Measurements from ENCODE around the gene RPL15. TPM values are rescaled to one million over a fixed set of nuclear protein-coding genes. Genes with fewer than 3 reads are reported as not detected.
"Not testable (repeated sequence)": the region's sequence is repeated elsewhere in the genome, so short reads cannot be mapped to it uniquely, and the experiment has no call there.

Gene RPL15
- total RNA-seq, 6 donors from 2014 or later: 326 to 1,968 (median 1,284) TPM

- no peak for TF ChIP-seq POLR2AphosphoS5 (IDR thresholded peaks at IDR 0.05)
- Histone ChIP-seq H3K27me3 (no peaks in the 10 kb centered on the region), H3K9me3 (no peaks in the 10 kb centered on the region), H3K27ac (no peak overlapping the region), H3K4me3 (no peak overlapping the region), H3K36me3 (peaks cover 5 to 34% (median 16%) of the 10 kb centered on the region in 4 donors), H3K4me1 (no peaks in the 10 kb centered on the region)
- WGBS, 2 donors: 81 to 82% methylated on average over 6 of the region's 6 CpGs
- DNase-seq (no peak), ATAC-seq (ENCODE audit: low FRiP score in 2 of 2) (no peak)
Measured at GRCh38 chr3:23900744-23901143, 16.2 kb upstream of the RPL15 start.

GRCh38 chr3:23904545-23904944, 12.4 kb upstream of the RPL15 start:
- peaks cover 0 to 28% (median 15%) of the 10 kb centered on the region in 4 donors for H3K36me3 ChIP-seq
- TF ChIP-seq POLR2AphosphoS5 (IDR thresholded peaks at IDR 0.05) (no peak), EP300 (IDR thresholded peaks at IDR 0.05) (no peak), POLR2A (IDR thresholded peaks at IDR 0.05) (no peak)
- TF ChIP-seq, protein P1, sequence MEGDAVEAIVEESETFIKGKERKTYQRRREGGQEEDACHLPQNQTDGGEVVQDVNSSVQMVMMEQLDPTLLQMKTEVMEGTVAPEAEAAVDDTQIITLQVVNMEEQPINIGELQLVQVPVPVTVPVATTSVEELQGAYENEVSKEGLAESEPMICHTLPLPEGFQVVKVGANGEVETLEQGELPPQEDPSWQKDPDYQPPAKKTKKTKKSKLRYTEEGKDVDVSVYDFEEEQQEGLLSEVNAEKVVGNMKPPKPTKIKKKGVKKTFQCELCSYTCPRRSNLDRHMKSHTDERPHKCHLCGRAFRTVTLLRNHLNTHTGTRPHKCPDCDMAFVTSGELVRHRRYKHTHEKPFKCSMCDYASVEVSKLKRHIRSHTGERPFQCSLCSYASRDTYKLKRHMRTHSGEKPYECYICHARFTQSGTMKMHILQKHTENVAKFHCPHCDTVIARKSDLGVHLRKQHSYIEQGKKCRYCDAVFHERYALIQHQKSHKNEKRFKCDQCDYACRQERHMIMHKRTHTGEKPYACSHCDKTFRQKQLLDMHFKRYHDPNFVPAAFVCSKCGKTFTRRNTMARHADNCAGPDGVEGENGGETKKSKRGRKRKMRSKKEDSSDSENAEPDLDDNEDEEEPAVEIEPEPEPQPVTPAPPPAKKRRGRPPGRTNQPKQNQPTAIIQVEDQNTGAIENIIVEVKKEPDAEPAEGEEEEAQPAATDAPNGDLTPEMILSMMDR (IDR thresholded peaks at IDR 0.05): no peak
- DNase-seq (no peak), ATAC-seq (ENCODE audit: low FRiP score in 2 of 2) (no peak)
- H3K9me3 ChIP-seq: no peaks in the 10 kb centered on the region
- no peak overlapping the region for H3K27ac ChIP-seq
- H3K27me3 ChIP-seq: no peaks in the 10 kb centered on the region
- H3K4me1 ChIP-seq: no peaks in the 10 kb centered on the region
- no peak overlapping the region for H3K4me3 ChIP-seq

- Histone ChIP-seq H3K27ac (no peak overlapping the region), H3K36me3 (peaks cover 0 to 20% (median 6%) of the 10 kb centered on the region in 4 donors), H3K9me3 (no peaks in the 10 kb centered on the region), H3K4me1 (peaks cover 0 to under 1% (median 0%) of the 10 kb centered on the region in 4 donors), H3K27me3 (no peaks in the 10 kb centered on the region), H3K4me3 (no peak overlapping the region)
- ATAC-seq (ENCODE audit: low FRiP score in 2 of 2) (no peak), DNase-seq (no peak)
- 92 to 95% methylated on average over 7 of the region's 7 CpGs for WGBS, 2 donors
- TF ChIP-seq POLR2A (IDR thresholded peaks at IDR 0.05) (no peak), POLR2AphosphoS5 (IDR thresholded peaks at IDR 0.05) (no peak), EP300 (IDR thresholded peaks at IDR 0.05) (no peak)
- TF ChIP-seq, protein P1 (IDR thresholded peaks at IDR 0.05): no peak
Measured at GRCh38 chr3:23909341-23909740, 7.6 kb upstream of the RPL15 start.

- Histone ChIP-seq H3K4me3 (no peak overlapping the region), H3K36me3 (peaks cover 0 to 20% (median 6%) of the 10 kb centered on the region in 4 donors), H3K4me1 (peaks cover 0 to 20% (median 12%) of the 10 kb centered on the region in 4 donors), H3K9me3 (no peaks in the 10 kb centered on the region), H3K27ac (no peak overlapping the region), H3K27me3 (no peaks in the 10 kb centered on the region)
- no peak for ATAC-seq (ENCODE audit: low FRiP score in 2 of 2)
- TF ChIP-seq POLR2A (IDR thresholded peaks at IDR 0.05) (no peak), POLR2AphosphoS5 (IDR thresholded peaks at IDR 0.05) (no peak), EP300 (IDR thresholded peaks at IDR 0.05) (no peak)
- TF ChIP-seq, protein P1 (IDR thresholded peaks at IDR 0.05): no peak
- 94 to 96% methylated on average over 2 of the region's 2 CpGs for WGBS, 2 donors
- no peak for DNase-seq
Measured at GRCh38 chr3:23911397-23911796, 5.5 kb upstream of the RPL15 start.

DNA sequence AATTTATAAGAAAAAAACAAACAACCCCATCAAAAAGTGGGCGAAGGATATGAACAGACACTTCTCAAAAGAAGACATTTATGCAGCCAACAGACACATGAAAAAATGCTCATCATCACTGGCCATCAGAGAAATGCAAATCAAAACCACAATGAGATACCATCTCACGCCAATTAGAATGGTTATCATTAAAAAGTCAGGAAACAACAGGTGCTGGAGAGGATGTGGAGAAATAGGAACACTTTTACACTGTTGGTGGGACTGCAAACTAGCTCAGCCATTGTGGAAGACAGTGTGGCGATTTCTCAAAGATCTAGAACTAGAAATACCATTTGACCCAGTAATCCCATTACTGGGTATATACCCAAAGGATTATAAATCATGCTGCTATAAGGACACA, 4.6 kb upstream of the RPL15 start:
- not testable (repeated sequence) for H3K4me3 ChIP-seq; DNase-seq; H3K9me3 ChIP-seq; ATAC-seq (ENCODE audit: low FRiP score in 2 of 2); H3K27me3 ChIP-seq; H3K27ac ChIP-seq
- H3K36me3 ChIP-seq: peaks cover 0 to 15% (median 6%) of the 10 kb centered on the region in 4 donors
- WGBS, 2 donors: 93 to 94% methylated on average over 3 of the region's 3 CpGs
- H3K4me1 ChIP-seq: peaks cover 0 to 21% (median 12%) of the 10 kb centered on the region in 4 donors

GRCh38 chr3:23913182-23913581, 3.8 kb upstream of the RPL15 start:
- Histone ChIP-seq H3K4me3 (no peak overlapping the region), H3K4me1 (peaks cover 2 to 26% (median 15%) of the 10 kb centered on the region in 4 donors), H3K27me3 (no peaks in the 10 kb centered on the region), H3K9me3 (no peaks in the 10 kb centered on the region), H3K27ac (no peak overlapping the region), H3K36me3 (peaks cover 0 to 15% (median 7%) of the 10 kb centered on the region in 4 donors)
- ATAC-seq (ENCODE audit: low FRiP score in 2 of 2): no peak
- TF ChIP-seq POLR2AphosphoS5 (IDR thresholded peaks at IDR 0.05) (no peak), EP300 (IDR thresholded peaks at IDR 0.05) (no peak), POLR2A (IDR thresholded peaks at IDR 0.05) (no peak)
- TF ChIP-seq, protein P1 (IDR thresholded peaks at IDR 0.05): no peak
- WGBS, 2 donors: 61 to 74% methylated on average over 1 of the region's 1 CpG
- DNase-seq: no peak
